CD4-positive, alpha-beta T cell treated with Interleukin-17A for 1 hour (primary cell): ENCODE measurements around the gene CXCL17.

Source experiments
- DNase-seq: peaks from one replicate; pipeline ENCODE4 v3.0.0-alpha.2; 2020

Gene CXCL17

GRCh38 chr19:42397263-42398166 lies 45.2 kb downstream of the CXCL17 start:
- DNase-seq: no peak

- peak; percentile 97 for DNase-seq
Observed at GRCh38 chr19:42396381-42397262, 46.1 kb downstream of the CXCL17 start.

GRCh38 chr19:42394751-42395150 lies 48.0 kb downstream of the CXCL17 start:
- DNase-seq: no peak

GRCh38 chr19:42392165-42392564 lies 50.6 kb downstream of the CXCL17 start:
- no peak for DNase-seq

GRCh38 chr19:42389899-42390298 lies 52.8 kb downstream of the CXCL17 start, which contains the start of gene CNFN:
CNFN (minus strand) TSS chr19:42390297; CDS start chr19:42389037, 1,260 bp downstream.
- DNase-seq: no peak

- DNase-seq: no peak
Observed at GRCh38 chr19:42388851-42389489, 53.8 kb downstream of the CXCL17 start.

GRCh38 chr19:42386974-42387707 lies 55.6 kb downstream of the CXCL17 start:
- peak; percentile 69 for DNase-seq

- DNase-seq: no peak
Observed at GRCh38 chr19:42380155-42380554, 62.6 kb downstream of the CXCL17 start.
